Measurements from ENCODE around the gene SENP1.
A peak's percentile ranks its signal among the peaks of the same experiment; 100 is the strongest.
"Not testable (repeated sequence)": the region's sequence is repeated elsewhere in the genome, so short reads cannot be mapped to it uniquely, and the experiment has no call there.

The SENP1 gene

GRCh38 chr12:48105867-48106680, at the start of gene SENP1:
Gene SENP1, minus strand, starts transcription at chr12:48106079. Its CDS starts 4,607 bp downstream, at chr12:48101472.
- DNase-seq = peak; percentile 88

- DNase-seq = no peak
Observed at GRCh38 chr12:48151103-48151771, 45.4 kb upstream of the SENP1 start.

- DNase-seq = no peak
Observed at GRCh38 chr12:48145981-48146380, 40.1 kb upstream of the SENP1 start.

GRCh38 chr12:48143898-48144297, 38.0 kb upstream of the SENP1 start:
- DNase-seq = no peak

GRCh38 chr12:48142818-48143674, 37.2 kb upstream of the SENP1 start:
- DNase-seq = no peak

GRCh38 chr12:48135027-48135426, 29.1 kb upstream of the SENP1 start:
- no peak for DNase-seq

GRCh38 chr12:48132826-48133225, 26.9 kb upstream of the SENP1 start:
- DNase-seq = no peak

- DNase-seq = no peak
Observed at GRCh38 chr12:48131517-48131916, 25.6 kb upstream of the SENP1 start.

- DNase-seq = no peak
Observed at GRCh38 chr12:48129376-48129775, 23.5 kb upstream of the SENP1 start.

GRCh38 chr12:48128800-48129199, 22.9 kb upstream of the SENP1 start:
- DNase-seq = no peak

GRCh38 chr12:48126953-48127630, 21.2 kb upstream of the SENP1 start:
- no peak for DNase-seq

- no peak for DNase-seq
Observed at GRCh38 chr12:48125985-48126384, 20.1 kb upstream of the SENP1 start.

GRCh38 chr12:48125542-48125941, 19.7 kb upstream of the SENP1 start:
- not testable (repeated sequence) for DNase-seq

GRCh38 chr12:48123169-48123568, 17.3 kb upstream of the SENP1 start:
- DNase-seq = no peak

GRCh38 chr12:48122065-48122834, 16.4 kb upstream of the SENP1 start:
- no peak for DNase-seq

- DNase-seq = no peak
Observed at GRCh38 chr12:48121522-48121921, 15.6 kb upstream of the SENP1 start.

GRCh38 chr12:48119834-48120195, 13.9 kb upstream of the SENP1 start:
- DNase-seq = no peak

GRCh38 chr12:48119078-48119833, 13.4 kb upstream of the SENP1 start, which contains the start of gene PFKM:
Gene PFKM, plus strand, starts transcription at chr12:48119364. Its CDS starts 3,411 bp downstream, at chr12:48122775.
- peak; percentile 73 for DNase-seq

GRCh38 chr12:48118284-48118871, 12.5 kb upstream of the SENP1 start:
- no peak for DNase-seq

- no peak for DNase-seq
Observed at GRCh38 chr12:48115957-48116356, 10.1 kb upstream of the SENP1 start.

- not testable (repeated sequence) for DNase-seq
Observed at GRCh38 chr12:48111312-48111693, 5.4 kb upstream of the SENP1 start.

Data from CD4-positive, alpha-beta T cell treated with Interferon gamma for 1 hour (primary cell).